ENCODE results near the gene BMX.
A peak's percentile ranks its signal among the peaks of the same experiment; 100 is the strongest.

The BMX gene

GRCh38 chrX:15566244-15566643 lies 65.6 kb downstream of the BMX start:
- no peak for TF ChIP-seq CTCF (conservative IDR thresholded peaks at IDR 0.05; ENCODE audit: low read depth, low read length)
- no peak overlapping the region for H3K4me3 ChIP-seq (ENCODE audit: low read length)
- DNase-seq (ENCODE audit: low read depth), result no peak

GRCh38 chrX:15567267-15567666 lies 66.7 kb downstream of the BMX start:
- no peak for DNase-seq (ENCODE audit: low read depth)
- no peak for TF ChIP-seq CTCF (conservative IDR thresholded peaks at IDR 0.05; ENCODE audit: low read depth, low read length)
- no peak overlapping the region for H3K4me3 ChIP-seq (ENCODE audit: low read length)

GRCh38 chrX:15567886-15568616 lies 67.4 kb downstream of the BMX start:
- TF ChIP-seq CTCF (conservative IDR thresholded peaks at IDR 0.05; ENCODE audit: low read depth, low read length), result peak; percentile 63
- DNase-seq (ENCODE audit: low read depth), result no peak
- H3K4me3 ChIP-seq (ENCODE audit: low read length), result no peak overlapping the region

GRCh38 chrX:15570145-15570544 lies 69.5 kb downstream of the BMX start:
- DNase-seq (ENCODE audit: low read depth), result no peak
- no peak overlapping the region for H3K4me3 ChIP-seq (ENCODE audit: low read length)
- no peak for TF ChIP-seq CTCF (conservative IDR thresholded peaks at IDR 0.05; ENCODE audit: low read depth, low read length)

GRCh38 chrX:15574017-15574416 lies 73.4 kb downstream of the BMX start:
- TF ChIP-seq CTCF (conservative IDR thresholded peaks at IDR 0.05; ENCODE audit: low read depth, low read length), result no peak
- no peak overlapping the region for H3K4me3 ChIP-seq (ENCODE audit: low read length)
- DNase-seq (ENCODE audit: low read depth), result no peak

GRCh38 chrX:15576019-15576418 lies 75.4 kb downstream of the BMX start:
- no peak overlapping the region for H3K4me3 ChIP-seq (ENCODE audit: low read length)
- TF ChIP-seq CTCF (conservative IDR thresholded peaks at IDR 0.05; ENCODE audit: low read depth, low read length), result no peak
- no peak for DNase-seq (ENCODE audit: low read depth)

Measured in retinal pigment epithelial cell (primary cell).